ENCODE results near the gene TNFSF10. TPM values are rescaled to one million over a fixed set of nuclear protein-coding genes. Genes with fewer than 3 reads are reported as not detected.

Gene TNFSF10
- total and polyA plus RNA-seq, 10 of the 15 experiments (the other 5 are each of a cell fraction or from before 2014, with no cell fraction given) = 2.1 to 12.3 (median 4.4) TPM

- POLR2A ChIA-PET = no interaction called here
- H4K20me1 ChIP-seq (ENCODE audit: control insufficient read depth, insufficient read depth) = no peaks in the 10 kb centered on the region
- TF ChIP-seq BCLAF1 (IDR thresholded peaks at IDR 0.05) = no peak
- TF ChIP-seq, protein P1, sequence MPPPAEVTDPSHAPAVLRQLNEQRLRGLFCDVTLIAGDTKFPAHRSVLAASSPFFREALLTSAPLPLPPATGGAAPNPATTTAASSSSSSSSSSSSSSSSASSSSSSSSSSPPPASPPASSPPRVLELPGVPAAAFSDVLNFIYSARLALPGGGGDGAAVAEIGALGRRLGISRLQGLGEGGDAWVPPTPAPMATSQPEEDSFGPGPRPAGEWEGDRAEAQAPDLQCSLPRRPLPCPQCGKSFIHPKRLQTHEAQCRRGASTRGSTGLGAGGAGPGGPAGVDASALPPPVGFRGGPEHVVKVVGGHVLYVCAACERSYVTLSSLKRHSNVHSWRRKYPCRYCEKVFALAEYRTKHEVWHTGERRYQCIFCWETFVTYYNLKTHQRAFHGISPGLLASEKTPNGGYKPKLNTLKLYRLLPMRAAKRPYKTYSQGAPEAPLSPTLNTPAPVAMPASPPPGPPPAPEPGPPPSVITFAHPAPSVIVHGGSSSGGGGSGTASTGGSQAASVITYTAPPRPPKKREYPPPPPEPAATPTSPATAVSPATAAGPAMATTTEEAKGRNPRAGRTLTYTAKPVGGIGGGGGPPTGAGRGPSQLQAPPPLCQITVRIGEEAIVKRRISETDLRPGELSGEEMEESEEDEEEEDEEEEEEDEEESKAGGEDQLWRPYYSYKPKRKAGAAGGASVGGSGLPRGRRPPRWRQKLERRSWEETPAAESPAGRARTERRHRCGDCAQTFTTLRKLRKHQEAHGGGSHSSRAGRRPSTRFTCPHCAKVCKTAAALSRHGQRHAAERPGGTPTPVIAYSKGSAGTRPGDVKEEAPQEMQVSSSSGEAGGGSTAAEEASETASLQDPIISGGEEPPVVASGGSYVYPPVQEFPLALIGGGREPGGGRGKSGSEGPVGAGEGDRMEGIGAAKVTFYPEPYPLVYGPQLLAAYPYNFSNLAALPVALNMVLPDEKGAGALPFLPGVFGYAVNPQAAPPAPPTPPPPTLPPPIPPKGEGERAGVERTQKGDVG (CRISPR knock-in tag; IDR thresholded peaks at IDR 0.05) = no peak
- TF ChIP-seq CREB1 (IDR thresholded peaks at IDR 0.05; ENCODE audit: low read depth) = no peak
- TF ChIP-seq SMARCA5 (IDR thresholded peaks at IDR 0.05) = no peak
- TF ChIP-seq HCFC1 (IDR thresholded peaks at IDR 0.05; ENCODE audit: low read length) = no peak
- TF ChIP-seq RAD51 (IDR thresholded peaks at IDR 0.05) = no peak
- TF ChIP-seq NR2C1 (IDR thresholded peaks at IDR 0.05) = no peak
- TF ChIP-seq SPI1 (IDR thresholded peaks at IDR 0.05; ENCODE audit: borderline replicate concordance, insufficient read depth, low read depth, low read length) = no peak
- no peak for TF ChIP-seq SP1 (IDR thresholded peaks at IDR 0.05; ENCODE audit: low read depth, low read length)
- no peak for TF ChIP-seq ZZZ3 (IDR thresholded peaks at IDR 0.05; ENCODE audit: control insufficient read depth, insufficient read length, low read depth)
- TF ChIP-seq BMI1 (IDR thresholded peaks at IDR 0.05; ENCODE audit: borderline replicate concordance) = no peak
- no peak for TF ChIP-seq BHLHE40 (IDR thresholded peaks at IDR 0.05; ENCODE audit: borderline replicate concordance in 1 of 2, low read depth in 2 of 2, low read length in 1 of 2)
- TF ChIP-seq, protein P2, sequence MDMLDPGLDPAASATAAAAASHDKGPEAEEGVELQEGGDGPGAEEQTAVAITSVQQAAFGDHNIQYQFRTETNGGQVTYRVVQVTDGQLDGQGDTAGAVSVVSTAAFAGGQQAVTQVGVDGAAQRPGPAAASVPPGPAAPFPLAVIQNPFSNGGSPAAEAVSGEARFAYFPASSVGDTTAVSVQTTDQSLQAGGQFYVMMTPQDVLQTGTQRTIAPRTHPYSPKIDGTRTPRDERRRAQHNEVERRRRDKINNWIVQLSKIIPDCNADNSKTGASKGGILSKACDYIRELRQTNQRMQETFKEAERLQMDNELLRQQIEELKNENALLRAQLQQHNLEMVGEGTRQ (IDR thresholded peaks at IDR 0.05; ENCODE audit: borderline replicate concordance, low read depth, low read length) = no peak
- TF ChIP-seq JUNB (IDR thresholded peaks at IDR 0.05) = no peak
- TF ChIP-seq HDGF (IDR thresholded peaks at IDR 0.05) = no peak
- TF ChIP-seq HDAC6 (IDR thresholded peaks at IDR 0.05; ENCODE audit: unreplicated experiment) = no peak
- in situ Hi-C loops (cut with MboI) = no loop called here
- ATAC-seq = no peak
- H3K27ac ChIP-seq (ENCODE audit: control insufficient read depth, insufficient read depth) = no peak overlapping the region
- WGBS (ENCODE audit: insufficient coverage, insufficient replicate concordance, low lambda C conversion rate, missing lambda C conversion rate) = 69% methylated on average over 1 of the region's 1 CpG
- FAIRE-seq = no peak
- CTCF ChIA-PET = no interaction called here
- H3K9ac ChIP-seq (ENCODE audit: control insufficient read depth, insufficient read depth, low read length) = no peak overlapping the region
- no peak for DNase-seq (ENCODE audit: low read depth, low spot score)
- no peak overlapping the region for H2AFZ ChIP-seq (ENCODE audit: control insufficient read depth, low read depth, low read length)
- no peak overlapping the region for H3K4me3 ChIP-seq
- H3K9me3 ChIP-seq (replicated peaks; ENCODE audit: control insufficient read depth, insufficient read depth, low read length) = no peaks in the 10 kb centered on the region
- no TSS peak for BruUV-seq (replicated peaks)
- no peaks in the 10 kb centered on the region for H3K27me3 ChIP-seq (replicated peaks in 1 of 2; ENCODE audit: control insufficient read depth in 2 of 2, insufficient read depth in 2 of 2, low read length in 1 of 2)
- peaks cover 5% of the 10 kb centered on the region for H3K4me1 ChIP-seq (ENCODE audit: control insufficient read depth, insufficient read depth, low read length)
- RAD21 ChIA-PET (ENCODE audit: unreplicated experiment) = no interaction called here
- intact Hi-C loops (cut with micrococcal nuclease; ENCODE audit: unreplicated experiment) = no loop called here
- H3K36me3 ChIP-seq (ENCODE audit: control insufficient read depth in 2 of 2, insufficient read depth in 2 of 2, low read length in 1 of 2) = no peaks in the 10 kb centered on the region
- SMC1A ChIA-PET (ENCODE audit: uncharacterized antibody, unreplicated experiment) = no interaction called here
- H3K79me2 ChIP-seq (ENCODE audit: control insufficient read depth, insufficient read depth, low read length) = no peaks in the 10 kb centered on the region
- no peak overlapping the region for H3K4me2 ChIP-seq (ENCODE audit: control insufficient read depth, insufficient read depth)
Observed at GRCh38 chr3:172551874-172552273, 28.6 kb upstream of the TNFSF10 start.

Measured in GM12878 (cell line).